A172 (cell line): ENCODE data around the gene SYNDIG1. TPM values are rescaled to one million over a fixed set of nuclear protein-coding genes. Genes with fewer than 3 reads are reported as not detected.

Experiments
- DNase-seq: peaks from one replicate; pipeline ENCODE4 v3.0.0-alpha.2; 2015; ENCODE audit warnings: low spot score
- total RNA-seq: library from RNA; depleted of rRNA; stranded (reverse); fragments of >200 nt; shearing (Covaris generic); gene quantifications from 2 replicates; pipeline ENCODE4 v1.2.3, GENCODE V29; 2014

SYNDIG1 gene
- total RNA-seq, 1 experiment from 2014 or later: 5.2 TPM

DNA sequence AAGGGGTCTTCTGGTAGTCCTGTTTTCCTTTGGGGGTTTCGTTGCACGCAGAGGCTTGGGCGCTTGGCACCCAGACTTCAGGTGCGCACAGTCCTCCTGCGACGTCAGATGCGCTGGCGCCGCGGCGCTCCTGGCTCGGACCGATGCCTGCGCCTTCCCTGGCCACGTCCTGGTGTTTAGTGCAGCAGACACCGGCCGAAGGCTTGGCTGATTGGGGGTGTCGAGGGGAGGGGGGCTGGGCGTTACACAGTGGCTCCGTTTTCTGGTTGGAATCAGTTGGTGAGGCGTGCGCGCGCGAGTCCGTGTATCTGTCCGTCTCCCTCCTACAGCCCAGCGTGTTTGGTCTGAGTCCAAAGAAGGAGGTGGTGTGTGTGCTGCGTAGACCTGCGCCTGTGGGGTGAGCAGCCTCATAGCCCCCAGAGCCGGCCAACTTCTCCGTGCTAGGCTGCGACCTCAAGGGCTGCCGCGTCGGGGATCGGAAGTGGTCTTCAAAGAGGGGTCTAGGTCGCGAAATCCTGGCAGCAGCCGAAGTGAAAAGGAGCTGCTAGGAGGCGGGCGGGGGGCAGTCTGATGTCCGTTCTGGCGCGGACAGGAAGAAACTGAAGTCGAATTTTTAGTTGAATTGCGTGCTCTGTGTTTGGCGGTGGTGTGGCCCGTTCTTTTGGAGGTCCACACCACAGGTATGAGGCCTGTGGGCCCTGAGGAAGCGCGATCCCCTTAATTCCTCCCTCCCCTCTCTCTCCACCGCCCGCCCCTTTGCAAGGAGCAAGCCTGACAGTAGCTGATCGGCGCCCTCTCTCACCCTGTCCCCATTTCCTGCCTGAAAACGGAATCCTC is 1.5 kb downstream of the SYNDIG1 start:
- DNase-seq: no peak

GRCh38 chr20:24472426-24472825 is 3.0 kb downstream of the SYNDIG1 start:
- DNase-seq: no peak

- DNase-seq: no peak
Measured at GRCh38 chr20:24473435-24474223, 4.2 kb downstream of the SYNDIG1 start.

DNA sequence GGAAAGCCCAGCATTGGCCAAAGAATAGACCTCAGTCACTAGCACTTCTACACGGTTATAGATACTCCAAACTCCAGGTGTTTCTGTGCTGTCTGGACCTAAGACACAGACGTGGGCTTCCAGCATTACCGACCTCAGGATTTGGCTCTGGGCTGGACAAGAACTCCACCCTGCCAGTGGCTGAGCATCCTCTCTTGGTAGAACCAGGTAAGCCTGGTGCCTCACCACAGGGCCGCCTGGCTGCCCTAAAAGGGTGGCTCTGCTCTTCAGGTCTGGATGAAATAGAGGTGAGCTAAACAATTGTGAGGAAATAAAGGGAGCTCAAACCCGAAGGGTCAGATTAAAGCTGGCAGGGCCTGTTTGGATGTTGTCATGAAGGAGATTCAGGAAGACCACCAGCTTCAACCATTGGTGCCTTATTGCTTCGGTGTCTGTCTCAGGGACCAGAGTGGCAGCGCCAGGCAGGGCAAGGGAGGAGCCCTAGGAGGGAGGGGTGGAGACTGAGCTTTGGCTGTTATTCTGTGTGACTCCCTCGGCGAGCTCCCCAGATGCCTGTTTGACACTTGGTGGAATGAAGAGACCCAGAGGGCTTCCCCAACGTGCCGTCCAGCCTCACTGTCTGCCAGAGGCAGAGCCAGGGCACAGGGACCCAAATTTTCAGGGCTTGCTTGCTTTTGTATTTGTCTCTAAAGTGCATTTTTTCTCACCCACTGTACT is 8.6 kb downstream of the SYNDIG1 start:
- no peak for DNase-seq

GRCh38 chr20:24478584-24478983 is 9.2 kb downstream of the SYNDIG1 start:
- DNase-seq: no peak

- no peak for DNase-seq
Measured at GRCh38 chr20:24479106-24479505, 9.7 kb downstream of the SYNDIG1 start.

DNA sequence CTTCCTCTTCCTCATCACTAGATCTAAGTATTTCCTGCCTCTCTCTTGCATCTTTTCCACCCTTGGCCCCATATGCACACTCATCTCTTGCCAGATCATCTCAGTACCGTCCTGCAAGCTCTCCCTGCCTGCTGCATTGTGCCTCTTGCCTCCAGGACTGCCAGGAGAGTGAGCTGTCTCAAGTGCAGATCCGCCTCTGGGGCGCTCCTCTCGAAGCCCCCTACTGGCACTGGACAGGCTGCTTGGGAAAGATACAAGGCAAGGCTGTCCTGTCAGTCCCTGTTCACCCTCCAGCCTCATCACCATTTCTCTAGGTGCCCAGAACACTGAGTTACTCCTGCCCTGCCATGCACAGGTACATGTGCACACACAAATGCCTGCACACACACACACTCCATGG is 10.2 kb downstream of the SYNDIG1 start:
- no peak for DNase-seq

DNA sequence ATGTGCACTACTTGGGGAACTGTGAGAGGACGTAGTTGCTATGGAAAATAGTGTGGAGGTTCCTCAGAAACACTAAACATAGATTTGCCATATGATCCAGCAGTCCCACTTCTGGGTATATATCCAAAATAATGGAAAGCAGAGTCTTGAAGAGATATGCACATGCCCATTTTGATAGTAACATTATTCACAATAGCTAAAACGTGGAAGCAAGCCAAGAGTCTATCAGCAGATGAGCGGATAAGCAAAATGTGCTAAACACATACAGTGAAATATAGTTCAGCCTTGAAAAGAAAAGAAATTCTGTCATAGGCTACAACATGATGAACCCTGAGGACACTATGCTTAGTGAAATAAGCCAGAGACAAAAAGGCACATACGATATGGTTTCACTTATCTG is 11.1 kb downstream of the SYNDIG1 start:
- no peak for DNase-seq

DNA sequence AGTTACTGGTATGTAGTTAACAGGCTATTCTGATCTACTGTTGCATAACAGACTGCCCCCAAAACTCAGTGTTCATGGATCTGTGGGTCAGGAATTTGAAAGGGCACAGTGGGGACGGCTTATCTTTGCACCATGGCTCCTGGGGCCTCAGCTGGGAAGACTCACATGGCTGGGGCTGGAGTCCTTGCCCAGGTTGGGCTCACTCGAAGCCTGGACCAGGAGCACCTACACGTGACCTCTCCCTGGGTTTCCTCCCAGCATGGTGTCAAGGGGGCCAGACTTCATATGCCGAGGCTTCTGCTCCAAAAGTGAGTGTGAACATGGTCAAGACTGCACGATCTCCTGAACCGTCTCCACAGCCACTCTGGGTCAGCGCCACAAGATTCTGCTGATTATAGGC is 11.7 kb downstream of the SYNDIG1 start:
- DNase-seq: no peak

DNA sequence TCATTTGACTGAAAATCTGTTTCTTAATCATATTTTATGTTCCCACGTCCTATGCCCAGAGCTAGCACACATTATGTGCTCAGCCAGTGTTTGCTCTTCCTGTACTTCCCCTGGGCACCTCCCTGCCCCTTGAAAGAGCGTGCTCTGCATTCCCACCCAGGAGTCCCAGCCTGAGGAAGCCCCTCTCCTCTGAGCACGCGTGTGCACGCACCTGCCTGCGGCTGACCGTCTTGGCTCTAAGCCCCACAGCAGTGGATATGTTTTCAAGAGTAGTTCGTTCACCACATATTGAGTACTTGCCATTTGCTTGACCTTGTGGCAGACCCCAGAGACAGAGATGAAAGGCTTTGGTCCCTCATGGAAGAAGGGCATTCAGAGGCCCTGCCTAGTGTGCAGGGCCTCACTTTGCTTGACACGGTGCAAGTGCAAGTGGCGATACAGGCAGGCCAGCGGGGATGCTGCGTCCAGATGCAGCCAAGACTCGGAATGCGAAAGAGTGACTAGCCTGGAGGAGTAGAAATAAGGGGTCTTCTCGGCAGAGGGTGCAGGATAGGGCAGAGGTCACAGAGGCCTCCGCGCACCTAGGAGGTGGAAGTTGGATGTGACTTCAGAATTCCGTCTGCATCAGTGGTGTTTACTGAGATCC is 14.1 kb downstream of the SYNDIG1 start:
- no peak for DNase-seq

- no peak for DNase-seq
Measured at GRCh38 chr20:24484081-24484450, 14.6 kb downstream of the SYNDIG1 start.

GRCh38 chr20:24485981-24486380 is 16.6 kb downstream of the SYNDIG1 start:
- DNase-seq: no peak

DNA sequence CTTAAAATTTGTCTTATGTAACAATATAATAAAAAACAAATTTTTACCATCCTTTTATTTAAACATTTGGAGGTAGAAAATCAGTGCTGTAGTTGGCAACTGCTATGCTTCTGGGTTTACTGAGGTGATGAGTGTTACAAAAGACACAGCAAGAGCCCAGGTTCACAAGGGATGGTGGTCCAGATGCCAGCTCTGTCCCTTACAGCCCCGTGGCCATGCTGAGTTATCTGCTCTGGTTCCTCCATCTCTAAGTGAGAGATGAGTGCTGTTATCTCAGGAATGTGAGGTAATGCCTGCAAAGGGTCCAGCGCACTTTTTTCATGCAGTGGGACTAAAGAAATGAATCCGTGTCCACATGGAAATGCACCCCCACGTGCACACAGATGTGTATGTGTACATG is 17.8 kb downstream of the SYNDIG1 start:
- no peak for DNase-seq

DNA sequence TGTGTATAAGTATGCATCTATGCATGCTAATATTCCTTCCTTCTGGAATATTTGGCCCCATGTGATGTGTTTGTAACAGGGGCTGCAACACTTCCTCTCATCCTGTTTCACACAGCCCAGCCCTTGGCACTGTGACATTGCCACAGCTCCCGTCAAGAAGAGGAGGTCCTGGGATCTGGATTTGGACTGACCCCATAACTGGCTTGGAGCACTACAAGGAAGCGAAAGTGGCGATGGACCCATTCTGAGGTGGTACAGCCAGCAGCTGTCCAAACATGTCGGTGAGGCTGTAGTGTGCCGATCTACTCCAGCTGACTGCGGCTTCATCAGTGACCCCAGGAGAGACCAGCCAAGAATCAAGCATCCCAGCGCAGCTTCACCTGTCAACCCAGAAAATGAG is 18.2 kb downstream of the SYNDIG1 start:
- DNase-seq: no peak

DNA sequence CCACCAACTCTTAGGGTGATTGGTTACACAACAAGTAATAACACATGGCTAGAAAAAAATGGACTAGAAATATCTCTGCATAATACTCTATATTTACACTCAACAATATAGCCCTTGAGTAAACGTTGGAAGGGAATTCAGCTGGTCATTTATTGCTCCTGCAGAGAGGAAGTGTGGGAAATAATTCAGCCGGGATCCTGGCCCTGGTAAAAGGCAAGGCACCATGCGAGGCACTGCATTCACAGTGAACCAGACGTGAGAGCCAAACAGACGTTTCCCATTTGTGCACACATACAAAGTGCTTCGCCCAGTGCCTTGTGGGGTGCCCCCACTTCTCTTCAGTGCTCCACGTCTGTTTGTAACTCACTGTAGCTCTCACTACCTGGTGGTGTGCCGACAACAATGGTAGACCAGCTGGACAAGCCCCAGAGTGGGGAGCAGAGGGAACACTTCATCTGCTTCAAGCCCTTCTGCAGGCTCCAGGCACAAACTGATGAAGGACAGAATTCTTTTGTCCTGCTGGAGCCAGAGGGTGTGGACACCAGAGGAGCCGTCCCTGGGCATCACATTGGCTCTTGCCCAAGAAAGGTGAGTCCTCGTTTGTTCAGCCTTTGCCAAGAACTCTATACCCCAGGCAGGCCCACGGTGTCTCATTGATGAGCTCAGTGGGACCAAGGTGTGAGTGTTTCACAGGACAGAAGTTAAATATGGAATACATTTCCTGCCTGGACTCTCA is 18.8 kb downstream of the SYNDIG1 start:
- DNase-seq: no peak

DNA sequence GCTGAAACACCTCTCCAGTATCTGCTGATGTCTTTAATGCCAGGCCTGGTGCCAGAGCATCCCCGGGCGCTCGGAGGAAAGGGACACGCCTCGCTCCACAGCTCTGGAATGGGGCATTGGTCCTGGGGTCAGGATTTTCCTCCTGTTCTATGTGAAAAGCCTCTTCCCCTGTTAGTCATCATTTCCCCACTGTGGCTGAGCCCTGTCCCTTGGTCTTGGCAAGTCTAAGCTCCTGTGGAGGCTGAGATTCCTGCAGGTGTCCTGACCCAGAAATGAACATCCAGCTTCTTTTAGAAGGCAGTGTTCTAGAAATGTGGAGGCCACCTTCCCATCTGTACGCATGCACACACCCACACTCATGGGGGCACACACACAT is 19.4 kb downstream of the SYNDIG1 start:
- DNase-seq: no peak

DNA sequence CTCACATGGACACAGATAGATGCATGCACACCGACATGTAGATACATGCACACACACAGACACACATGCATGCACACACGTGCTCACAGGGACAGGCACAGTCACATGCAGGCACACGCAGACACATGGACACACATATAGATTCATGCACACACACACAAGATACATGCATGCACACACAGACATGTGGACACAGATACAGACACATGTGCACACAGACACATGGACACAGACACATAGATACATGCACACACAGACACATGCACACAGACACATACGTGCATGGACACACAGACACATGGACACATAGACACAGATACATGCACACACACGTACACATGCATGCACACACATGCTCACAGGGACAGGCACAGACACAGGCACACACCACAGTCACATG is 19.8 kb downstream of the SYNDIG1 start:
- no peak for DNase-seq

GRCh38 chr20:24489631-24490260 is 20.3 kb downstream of the SYNDIG1 start:
- no peak for DNase-seq

- no peak for DNase-seq
Measured at GRCh38 chr20:24490598-24490997, 21.2 kb downstream of the SYNDIG1 start.

DNA sequence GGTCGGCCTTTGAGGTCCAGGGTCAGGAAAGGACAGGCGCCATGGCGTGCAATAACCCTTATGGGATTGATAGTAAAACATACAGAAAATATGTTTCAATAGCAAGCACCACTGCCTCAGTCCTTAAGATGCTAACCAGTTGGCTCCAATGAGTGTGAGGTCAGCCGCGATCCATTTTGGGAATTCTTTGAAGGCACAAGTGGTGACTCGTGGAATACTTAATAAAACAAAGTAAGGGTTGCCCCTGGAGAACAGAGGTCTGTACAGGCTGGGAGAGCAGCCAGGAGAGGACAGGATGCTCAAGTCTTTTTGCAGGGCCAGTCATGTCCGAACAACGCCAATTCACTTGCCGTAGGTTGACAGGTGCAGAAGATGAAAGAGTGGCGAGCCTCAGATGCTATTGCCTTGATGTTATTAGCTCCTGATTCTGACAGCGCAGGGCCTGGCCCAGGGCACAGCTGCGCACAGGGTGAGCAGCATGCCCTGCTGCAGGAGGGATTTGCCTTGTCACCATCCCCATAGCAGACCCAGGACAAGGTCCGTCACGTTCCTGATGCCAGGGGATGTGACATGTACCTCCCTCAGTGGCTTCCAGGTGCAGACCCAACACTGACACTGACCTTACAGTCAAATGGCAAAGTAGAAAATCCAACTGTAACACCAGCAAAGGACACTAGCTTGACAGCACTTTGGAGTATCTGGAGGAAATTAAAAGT is 21.8 kb downstream of the SYNDIG1 start:
- peak; percentile 11 for DNase-seq
